Measurements from ENCODE around the gene EDIL3. TPM values are rescaled to one million over a fixed set of nuclear protein-coding genes. Genes with fewer than 3 reads are reported as not detected.
"Not testable (repeated sequence)": the region's sequence is repeated elsewhere in the genome, so short reads cannot be mapped to it uniquely, and the experiment has no call there.

The EDIL3 gene
- total RNA-seq, 4 donors from 2014 or later: 14.8 to 29.0 (median 20.2) TPM

- intact Hi-C loops (cut with DNase I; ENCODE audit: low total_unique reads): no loop called here
- no peak for DNase-seq (ENCODE audit: low spot score in 2 of 2)
- no peak for TF ChIP-seq CTCF (IDR thresholded peaks at IDR 0.05)
- H3K4me3 ChIP-seq (ENCODE audit: low read depth, poor library complexity, severe bottlenecking): no peak overlapping the region
Measured at GRCh38 chr5:84032324-84032723, 352.4 kb downstream of the EDIL3 start.

- intact Hi-C loops (cut with DNase I; ENCODE audit: low total_unique reads): no loop called here
- no peak for DNase-seq (ENCODE audit: low spot score in 2 of 2)
- WGBS, 2 donors: 88% methylated on average over 4 of the region's 4 CpGs
- TF ChIP-seq CTCF (IDR thresholded peaks at IDR 0.05) (no peak), POLR2A (IDR thresholded peaks at IDR 0.05) (no peak)
- H3K4me3 ChIP-seq (ENCODE audit: low read depth, poor library complexity, severe bottlenecking): no peak overlapping the region
Measured at GRCh38 chr5:84028093-84028492, 356.6 kb downstream of the EDIL3 start.

- not testable (repeated sequence) for H3K4me3 ChIP-seq (ENCODE audit: low read depth, poor library complexity, severe bottlenecking)
Measured at GRCh38 chr5:84018521-84018920, 366.2 kb downstream of the EDIL3 start.

GRCh38 chr5:84017523-84018172, 367.0 kb downstream of the EDIL3 start:
- 25 to 45% methylated on average over 4 of the region's 4 CpGs for WGBS, 2 donors
- intact Hi-C loops (cut with DNase I; ENCODE audit: low total_unique reads): no loop called here
- no peak overlapping the region for H3K4me3 ChIP-seq (ENCODE audit: low read depth, poor library complexity, severe bottlenecking)
- TF ChIP-seq CTCF (IDR thresholded peaks at IDR 0.05) (no peak), POLR2A (IDR thresholded peaks at IDR 0.05) (no peak)
- DNase-seq (ENCODE audit: low spot score in 2 of 2): no peak

More at GRCh38 chr5:84018521-84018920, 366.2 kb downstream of the EDIL3 start:
- intact Hi-C loops (cut with DNase I; ENCODE audit: low total_unique reads); DNase-seq (ENCODE audit: low spot score in 2 of 2): not testable (repeated sequence)
- 47 to 51% methylated on average over 3 of the region's 3 CpGs for WGBS, 2 donors

GRCh38 chr5:84016085-84016484, 368.6 kb downstream of the EDIL3 start:
- intact Hi-C loops (cut with DNase I; ENCODE audit: low total_unique reads): no loop called here
- WGBS, 2 donors: 64 to 66% methylated on average over 3 of the region's 3 CpGs
- DNase-seq (ENCODE audit: low spot score in 2 of 2): no peak

GRCh38 chr5:84014966-84015365, 369.7 kb downstream of the EDIL3 start:
- DNase-seq (ENCODE audit: low spot score in 2 of 2): no peak
- TF ChIP-seq POLR2A (IDR thresholded peaks at IDR 0.05) (no peak), CTCF (IDR thresholded peaks at IDR 0.05) (no peak)
- no peak overlapping the region for H3K4me3 ChIP-seq (ENCODE audit: low read depth, poor library complexity, severe bottlenecking)
- intact Hi-C loops (cut with DNase I; ENCODE audit: low total_unique reads): no loop called here

More at GRCh38 chr5:84016085-84016484, 368.6 kb downstream of the EDIL3 start:
- TF ChIP-seq POLR2A (IDR thresholded peaks at IDR 0.05) (no peak), CTCF (IDR thresholded peaks at IDR 0.05) (no peak)
- H3K4me3 ChIP-seq (ENCODE audit: low read depth, poor library complexity, severe bottlenecking): no peak overlapping the region

All from lower leg skin (tissue), 4 donors.